Measurements from ENCODE around the gene RAMP3.

RAMP3 gene

DNA sequence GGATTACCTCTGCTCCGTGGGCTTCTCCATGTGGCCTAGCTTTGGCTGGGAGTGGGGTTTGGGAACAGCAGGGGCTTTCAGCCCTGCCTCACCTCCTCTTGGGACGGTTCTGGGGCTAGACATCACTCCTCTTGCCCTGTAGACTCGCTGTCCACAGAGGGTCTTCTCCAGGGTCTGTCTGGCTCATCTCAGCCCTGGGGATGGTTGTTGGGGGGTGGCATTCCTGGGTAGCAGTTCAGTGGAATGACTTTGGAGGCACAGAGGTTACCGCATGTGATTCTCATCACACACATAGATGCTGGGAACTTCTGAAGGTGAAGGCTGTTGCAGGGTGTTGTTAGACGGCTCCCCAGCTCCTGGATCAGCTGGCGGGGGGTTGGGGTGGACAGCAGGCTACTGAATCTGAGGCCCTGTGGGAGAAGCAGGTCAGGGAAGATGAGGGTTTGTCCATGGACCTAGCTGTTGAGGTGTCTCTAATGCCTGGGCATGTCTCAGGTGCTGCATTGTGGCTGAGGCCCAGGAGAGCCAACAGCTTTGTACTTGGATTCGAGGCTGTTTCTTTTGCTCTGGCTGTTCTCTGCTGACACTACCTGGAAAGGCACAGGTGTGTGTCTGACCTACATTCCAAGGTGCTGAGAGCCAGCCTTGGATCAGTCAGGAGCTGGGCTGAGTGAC lies 23.8 kb downstream of the RAMP3 start:
- no peak for DNase-seq

DNA sequence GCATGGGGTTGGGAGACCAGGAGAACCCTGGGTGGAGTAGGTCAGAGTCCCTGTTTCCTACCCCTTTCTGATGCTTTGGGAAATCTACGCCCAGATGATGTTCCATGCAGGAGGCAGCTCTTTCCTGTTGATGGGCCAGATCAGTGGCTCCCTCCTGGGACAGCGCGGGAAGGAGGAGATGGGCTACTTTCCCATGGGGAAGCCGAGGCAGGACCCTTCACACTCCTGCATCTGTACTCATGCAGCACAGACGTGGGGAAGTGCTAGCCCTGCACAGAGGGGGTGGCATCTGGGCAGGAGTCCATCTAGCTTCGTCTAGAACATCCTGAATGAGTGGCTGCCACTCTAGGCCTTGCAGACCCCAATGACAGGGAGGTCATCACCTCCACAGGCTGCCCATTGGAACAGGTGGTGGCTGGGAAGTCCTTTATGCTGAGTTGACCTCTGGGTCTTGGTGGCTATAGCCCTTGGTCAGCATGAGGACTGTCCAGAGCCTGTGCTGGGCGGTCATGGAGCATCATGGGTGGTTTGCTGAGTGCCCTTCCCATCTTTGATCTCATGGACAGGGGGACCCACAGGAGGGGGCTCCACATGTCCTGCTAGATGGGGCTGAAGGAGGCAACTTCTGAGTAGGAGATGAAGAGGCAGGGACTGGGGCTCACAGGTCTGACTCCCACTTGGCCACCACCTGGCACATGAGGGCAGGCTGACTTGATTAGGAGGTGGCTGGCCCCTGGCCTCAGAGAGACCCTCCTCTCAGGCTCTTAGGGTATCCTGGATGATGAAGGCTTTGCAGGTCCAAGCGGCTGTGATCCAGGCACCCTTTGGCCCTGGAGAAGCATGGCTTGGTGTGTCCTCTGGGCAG lies 24.6 kb downstream of the RAMP3 start:
- no peak for DNase-seq

DNA sequence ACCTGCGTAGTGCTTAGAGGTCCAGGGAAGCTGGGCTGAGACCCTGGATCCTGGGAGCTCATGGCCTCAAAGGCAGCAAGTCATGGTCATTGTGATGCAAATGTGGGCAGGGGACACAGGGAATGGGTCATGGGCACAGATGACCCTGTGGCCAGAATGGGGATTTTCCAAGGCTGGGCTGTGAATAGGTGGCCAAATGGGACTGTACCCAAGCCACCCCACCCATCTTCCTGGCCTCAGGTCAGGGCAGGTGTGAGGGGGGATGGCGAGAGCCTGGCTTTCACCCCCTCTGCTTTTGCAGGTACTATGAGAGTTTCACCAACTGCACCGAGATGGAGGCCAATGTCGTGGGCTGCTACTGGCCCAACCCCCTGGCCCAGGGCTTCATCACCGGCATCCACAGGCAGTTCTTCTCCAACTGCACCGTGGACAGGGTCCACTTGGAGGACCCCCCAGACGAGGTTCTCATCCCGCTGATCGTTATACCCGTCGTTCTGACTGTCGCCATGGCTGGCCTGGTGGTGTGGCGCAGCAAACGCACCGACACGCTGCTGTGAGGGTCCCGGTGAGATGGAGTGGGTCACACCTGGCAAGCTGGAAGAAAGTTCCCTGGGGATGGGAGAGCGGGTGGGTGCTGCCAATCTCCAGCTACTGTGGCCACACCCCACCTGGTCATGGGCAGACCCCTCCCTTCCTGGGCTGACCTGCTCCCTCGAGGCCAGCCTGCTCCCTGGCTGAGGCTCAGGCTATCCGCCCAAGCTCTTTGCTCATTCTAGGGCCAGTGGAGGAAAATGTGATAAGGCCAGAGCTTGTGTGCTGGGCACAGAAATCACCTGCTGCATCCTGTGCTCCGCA lies 25.5 kb downstream of the RAMP3 start:
- DNase-seq: no peak

DNA sequence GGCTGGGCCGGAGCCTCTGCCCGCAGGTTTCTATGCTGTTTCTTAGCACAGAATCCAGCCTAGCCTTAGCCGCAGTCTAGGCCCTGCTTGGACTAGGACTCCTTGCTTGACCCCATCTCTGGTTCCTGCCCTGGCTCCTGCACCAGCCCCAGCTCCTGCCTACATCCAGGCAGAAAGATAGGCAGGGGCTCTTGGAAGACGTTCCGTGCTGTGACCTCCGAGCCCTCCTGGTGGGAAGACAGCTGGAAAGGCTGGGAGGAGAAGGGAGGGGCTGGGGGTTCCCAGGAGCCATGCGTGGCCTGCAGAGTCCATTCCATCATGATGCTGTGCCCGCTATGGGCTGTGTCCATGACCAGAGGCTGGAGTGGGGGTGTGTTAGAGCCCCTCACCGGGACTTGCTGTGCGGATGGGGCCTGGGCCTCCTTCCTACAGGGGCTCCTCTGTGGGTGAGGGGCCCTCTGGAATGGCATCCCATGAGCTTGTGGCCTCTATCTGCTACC lies 26.2 kb downstream of the RAMP3 start:
- DNase-seq: no peak

DNA sequence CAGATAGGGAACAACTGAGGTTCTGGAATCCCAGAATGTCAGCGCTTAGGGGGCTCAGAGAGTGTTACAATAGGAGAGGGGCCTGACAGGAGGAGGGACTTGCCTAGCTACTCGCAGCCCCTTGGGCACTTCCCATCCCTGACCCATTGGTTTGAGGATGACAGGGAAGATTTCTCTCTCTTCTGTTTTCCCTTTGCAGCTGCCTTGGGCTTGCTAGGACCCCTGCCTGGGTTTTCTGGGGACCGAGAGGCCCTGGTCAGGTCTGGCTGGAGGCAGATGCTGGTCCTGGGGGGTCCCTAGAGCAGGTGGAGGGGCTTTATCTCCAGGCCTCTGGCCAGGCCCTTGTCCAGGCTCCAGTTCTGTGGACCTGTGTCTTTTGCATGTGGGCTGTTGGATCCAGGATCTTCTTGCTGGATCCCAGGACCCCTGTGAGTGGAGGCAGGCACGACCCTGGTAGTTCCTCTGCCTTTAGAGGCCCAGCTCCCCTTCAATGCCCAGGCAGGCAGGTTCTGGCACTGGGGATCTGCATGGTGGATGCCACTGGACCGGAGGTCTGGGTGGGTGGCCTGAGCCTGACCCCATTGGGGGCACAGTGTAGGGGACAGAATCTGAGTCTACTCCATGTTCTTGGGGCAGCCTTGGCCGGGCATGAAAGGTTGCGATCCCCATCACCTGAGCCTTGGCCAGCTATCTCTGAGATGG lies 26.9 kb downstream of the RAMP3 start:
- DNase-seq: no peak

DNA sequence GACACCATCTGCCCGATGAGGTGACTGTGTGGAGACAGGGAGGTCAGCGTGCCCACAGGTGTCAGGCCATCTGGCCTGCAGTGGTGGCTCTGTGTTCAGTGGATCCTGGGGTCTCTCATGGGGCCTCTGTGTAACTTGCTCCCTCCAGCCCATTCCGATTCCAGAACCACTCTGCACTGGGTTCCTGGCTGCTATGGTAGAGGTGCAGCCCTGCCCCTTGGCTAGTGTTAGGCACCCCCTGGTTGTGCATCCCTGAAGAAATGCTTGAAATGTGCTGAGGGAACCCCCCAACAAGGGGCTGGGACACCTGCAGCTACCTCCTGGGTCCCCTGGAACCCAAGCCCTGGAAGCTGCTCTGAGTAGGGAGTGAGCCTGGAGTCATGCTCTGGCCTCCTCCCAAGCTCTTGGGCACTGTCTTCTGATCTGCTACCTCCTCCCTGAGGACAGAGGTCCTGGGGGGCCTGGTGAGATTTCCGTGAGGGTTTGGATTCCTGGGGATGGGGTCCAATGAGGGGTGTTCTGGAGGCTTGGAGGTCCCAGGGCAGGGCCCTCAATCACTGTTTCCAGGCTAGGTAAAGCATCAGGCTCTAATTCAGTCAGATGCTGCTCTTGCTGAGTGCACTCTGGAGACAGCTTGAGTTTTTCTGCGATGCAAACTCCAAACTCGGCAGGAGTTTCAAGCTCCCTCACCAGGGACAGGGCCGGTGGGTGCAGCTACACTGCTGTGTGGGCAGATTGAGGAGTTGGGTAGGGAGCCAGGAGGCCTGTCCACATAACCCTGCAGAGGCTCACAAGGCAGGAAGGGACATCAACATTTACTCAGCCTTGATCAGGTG lies 27.7 kb downstream of the RAMP3 start:
- no peak for DNase-seq

DNA sequence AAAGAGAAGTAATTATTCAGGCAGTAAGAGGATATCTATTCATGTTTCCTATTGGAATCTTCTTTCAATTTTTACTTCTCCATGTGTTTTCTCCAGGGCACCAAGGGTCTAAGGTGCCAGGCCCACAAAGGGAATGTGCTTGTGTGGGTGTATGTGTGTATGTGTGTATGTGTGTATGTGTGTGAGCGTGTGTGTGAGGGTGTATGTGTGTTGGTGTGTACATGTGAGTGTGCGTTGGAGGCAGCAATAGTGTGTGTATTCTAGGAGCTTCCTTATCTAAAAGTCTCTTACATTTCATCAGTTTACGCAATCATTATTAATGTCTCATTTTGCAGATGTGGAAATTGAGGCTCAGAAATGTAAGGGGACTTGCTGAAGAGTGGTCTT lies 28.3 kb downstream of the RAMP3 start:
- no peak for DNase-seq

DNA sequence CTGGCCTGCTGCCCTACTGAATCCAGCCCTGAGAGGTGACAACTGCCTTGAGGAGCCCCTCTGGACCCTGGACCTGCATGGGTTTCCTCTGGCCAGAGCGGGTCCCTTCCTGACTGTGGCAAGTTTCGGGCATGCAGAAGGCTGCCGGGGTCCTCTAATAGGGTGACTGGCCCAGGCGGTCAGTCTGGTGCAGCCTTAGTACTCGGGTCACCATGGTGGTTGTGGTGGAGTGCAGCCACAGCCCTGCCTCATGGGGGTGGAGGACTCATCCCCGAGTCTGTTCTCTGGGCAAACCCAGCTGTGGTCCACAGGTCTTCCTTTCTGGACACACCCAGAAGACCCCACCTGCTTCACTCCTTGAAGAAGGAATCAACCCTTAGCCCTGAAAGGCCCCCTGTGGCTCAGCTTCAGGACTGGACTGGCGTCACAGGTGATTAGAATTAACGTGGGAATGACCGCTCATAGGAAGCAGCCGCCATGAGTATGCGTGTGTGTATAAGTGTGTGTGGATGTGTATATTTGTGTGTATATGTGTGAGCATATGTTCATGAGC lies 28.7 kb downstream of the RAMP3 start:
- no peak for DNase-seq

DNA sequence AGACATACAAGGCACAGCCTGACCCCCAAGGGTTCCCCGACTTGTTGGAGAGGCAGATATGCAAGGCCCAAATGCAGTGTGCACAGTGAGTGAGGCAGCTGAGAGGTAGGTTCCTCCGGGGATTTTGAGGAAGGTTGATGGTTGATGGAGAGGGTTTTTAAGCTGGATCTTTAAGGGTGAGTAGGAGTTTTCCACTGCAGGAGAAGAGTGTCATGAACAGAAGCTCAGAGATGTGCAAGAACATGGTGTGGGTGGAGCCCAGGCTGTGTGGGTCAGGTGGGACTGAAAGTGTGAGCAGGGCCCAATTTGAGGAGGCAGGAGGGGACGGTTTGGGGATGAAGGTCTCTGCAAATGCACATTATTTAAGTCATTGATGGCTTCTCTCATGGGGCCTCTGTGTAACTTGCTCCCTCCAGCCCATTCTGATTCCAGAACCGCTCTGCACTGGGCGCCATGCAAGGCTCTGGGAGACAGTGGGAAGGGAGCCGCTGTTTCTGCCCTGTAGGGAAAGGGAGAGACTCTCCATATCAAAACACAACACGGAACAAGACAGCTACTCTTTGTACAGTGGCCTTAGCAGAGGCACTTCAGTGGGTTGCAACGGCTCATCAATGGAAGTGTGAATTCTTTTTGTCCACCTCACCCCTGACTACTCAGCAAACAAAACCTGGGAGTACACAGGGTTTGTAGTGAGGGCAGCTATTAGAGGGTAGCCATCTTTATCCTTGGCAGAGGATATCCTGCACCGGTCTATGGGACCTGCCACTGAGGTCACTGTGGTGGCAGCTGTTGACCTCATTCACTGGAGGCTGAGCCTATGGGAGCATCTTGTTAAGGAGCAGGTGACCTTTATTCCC lies 29.7 kb downstream of the RAMP3 start:
- no peak for DNase-seq

DNA sequence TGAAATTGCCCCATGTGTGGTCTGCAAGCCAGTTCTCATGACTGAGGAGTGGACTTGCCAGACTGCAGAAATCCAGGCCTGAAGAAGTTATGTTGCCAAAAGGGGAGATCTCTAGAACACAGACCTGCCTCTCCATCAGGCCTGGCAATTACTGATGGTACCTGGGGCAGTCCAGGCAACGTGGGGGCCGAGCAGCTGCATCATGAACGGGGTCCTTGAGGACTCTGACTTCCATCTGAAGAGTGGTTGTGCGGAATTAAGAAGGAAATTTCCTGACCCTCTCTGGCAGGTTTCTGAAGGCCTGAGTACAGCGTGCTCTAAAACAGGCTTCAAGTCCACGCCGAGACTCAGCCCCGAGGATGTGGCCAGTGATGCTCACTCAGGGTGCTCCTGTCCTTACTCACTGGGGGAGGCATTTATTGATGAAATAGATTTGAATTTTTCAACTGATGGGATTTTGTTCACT lies 30.4 kb downstream of the RAMP3 start:
- no peak for DNase-seq

DNA sequence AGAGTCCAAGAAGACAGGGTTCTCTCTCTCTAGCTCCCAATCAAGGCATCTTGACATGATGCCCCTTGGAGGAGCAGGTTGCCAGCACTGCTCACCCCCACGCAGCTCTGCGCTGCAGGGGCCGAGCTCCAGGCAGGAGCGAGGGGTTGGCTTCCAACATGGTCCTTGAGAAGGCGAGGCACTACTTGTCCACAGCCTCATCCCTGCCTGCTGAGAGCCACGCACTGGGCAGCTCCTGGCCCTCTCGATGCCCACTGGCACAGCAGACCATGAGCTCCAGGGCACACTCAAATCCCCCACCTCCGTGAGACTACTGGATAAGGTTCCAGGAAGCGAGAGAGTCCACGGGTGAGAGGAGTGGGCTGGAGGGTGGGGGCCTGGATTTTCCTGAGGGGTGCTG lies 31.1 kb downstream of the RAMP3 start:
- DNase-seq: no peak

DNA sequence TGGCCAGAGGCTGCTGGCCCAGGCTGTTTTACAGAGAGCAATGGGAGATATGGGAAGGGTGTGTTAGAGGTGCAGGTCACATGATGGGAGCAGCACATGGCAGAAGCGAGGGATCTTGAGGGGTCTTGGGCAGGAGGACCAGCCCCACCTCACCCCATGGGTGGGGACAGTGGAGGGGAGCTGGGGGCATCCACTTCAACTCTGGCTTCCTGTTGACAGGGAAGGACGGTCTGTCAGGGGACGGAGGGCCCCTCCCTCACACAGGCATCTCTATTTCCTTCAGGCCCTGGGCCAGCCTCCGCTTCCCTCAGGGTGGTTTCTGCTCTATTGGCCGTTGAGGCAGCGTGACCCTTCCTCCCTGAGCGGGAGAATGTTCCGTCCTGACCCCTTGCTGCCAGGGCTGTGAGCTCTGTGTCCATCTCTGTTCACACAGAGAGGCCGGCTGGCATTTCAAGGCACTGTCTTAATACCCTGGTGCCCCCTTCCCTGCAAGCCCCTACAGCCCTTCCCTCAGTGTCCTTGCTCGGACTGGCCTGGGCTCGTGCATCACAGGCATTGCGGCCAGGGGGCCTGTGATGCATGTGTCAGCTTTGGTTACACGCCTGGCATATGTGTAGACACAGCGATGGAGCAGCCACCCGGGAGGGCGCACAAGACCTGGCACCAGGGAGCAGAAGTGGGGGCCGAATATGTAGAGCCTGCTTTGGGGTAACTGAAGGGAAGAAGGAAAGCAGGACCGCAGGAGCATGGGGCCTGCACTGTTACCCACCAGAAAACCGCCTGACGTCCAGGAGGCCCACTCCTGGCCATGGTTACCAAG lies 31.8 kb downstream of the RAMP3 start:
- DNase-seq: no peak

DNA sequence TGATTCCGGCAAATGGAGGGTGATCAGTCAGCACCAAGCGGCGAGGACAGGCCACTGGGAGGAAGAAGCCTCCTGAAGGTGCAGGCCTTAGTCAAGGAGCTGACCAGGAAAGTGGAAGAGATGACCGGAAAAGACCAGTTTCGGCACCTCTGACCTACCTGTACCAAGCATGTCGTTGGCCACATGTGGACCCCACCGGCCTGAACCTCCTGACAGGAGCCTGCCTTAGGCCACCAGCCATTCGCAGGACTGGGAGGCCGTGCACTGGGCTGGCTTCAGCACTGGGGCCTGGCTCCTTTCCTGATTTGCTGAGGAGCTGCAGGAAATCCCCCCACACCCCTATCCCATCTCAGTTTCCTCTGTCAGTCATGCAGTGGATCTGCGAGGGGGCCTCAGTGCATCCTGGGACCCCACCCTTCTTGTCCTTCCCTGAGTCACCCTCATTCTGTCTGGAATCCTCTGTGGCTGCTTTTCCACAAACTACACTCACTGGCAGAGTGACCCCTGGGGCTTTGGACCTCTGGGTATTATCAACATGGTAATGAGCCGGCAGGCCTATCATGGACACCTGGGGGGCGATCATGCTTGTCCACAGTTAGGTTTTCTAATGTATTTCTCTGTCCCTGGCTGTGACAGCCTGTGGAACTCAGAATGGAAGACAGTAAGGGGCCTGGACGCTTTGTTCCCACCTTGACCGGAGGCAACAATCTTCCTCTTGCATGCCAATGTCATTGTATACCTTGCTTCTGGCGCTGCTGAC lies 33.0 kb downstream of the RAMP3 start:
- DNase-seq: no peak

DNA sequence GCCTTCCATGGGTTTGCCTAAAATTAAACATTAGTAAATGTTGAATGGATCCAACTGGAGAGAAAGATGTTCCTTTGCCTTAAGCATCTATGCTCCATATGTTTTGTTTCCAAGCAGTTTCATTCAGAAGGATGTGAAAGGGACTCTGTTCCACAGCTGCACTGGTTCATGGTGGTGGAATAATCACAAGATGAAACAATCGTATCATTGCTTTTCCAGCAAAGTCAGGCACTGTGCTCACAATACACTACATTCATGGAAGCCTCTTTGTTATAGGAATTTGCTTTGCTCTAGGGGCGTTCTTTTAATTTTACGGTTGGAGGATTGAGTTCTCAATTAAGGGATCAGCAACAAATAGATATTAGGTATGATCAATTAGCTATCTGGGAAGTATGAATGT lies 33.8 kb downstream of the RAMP3 start:
- no peak for DNase-seq

DNA sequence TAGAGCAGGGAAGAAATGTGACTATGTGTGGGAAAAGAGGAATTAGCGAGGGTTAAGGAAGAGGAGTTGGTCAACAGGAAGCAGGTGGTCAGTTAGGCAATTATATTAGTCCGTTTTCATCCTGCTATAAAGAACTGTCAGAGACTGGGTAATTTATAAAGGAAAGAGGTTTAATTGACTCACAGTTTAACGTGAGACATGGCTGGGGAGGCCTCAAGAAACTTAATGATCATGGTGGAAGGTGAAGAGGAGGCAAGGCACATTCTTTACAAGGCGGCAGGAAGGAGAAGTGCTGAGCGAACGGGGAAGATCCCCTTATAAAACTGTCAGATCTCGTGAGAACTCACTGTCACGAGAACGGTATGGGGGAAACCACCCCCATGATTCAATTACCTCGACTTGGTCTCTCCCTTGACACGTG lies 35.0 kb downstream of the RAMP3 start:
- no peak for DNase-seq

DNA sequence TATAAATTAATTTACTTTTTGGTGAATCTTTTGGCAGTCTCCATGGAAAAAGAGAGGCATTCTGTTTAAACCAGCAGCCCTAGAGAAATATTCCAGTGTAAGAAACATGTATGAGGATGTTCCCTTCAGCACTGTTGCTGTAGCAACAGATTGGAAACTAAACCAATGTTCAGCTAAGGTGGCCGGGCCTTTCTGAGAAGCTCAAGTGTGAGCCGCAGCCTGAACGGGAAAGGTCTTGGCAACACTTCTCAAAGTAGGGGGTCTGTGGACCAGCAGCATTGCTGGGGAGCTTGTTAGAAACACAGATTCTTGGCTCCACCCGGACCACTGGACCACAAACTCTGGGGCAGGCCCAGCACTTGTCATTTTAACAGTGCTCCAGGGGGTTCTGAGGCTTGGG lies 36.2 kb downstream of the RAMP3 start:
- no peak for DNase-seq

DNA sequence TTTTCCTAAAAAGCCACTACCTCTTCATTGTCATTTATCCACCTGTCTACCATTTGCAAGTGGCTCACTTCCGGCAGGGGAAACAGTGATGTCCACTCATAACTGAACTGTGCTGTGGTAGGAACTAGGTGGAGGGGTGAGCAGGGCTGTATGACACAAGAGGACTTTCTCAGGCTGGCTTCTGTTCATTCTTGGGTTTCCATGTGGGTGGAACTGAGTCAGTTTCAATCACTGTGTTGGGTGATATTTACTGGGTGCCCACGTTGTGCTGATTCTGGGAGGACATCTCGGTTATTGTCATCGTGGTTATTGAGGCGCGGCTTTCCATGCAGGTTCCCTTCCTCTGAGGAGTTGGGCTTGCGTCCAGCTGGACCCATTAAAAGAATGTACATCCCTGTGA lies 38.8 kb downstream of the RAMP3 start:
- DNase-seq: peak; percentile 61

DNA sequence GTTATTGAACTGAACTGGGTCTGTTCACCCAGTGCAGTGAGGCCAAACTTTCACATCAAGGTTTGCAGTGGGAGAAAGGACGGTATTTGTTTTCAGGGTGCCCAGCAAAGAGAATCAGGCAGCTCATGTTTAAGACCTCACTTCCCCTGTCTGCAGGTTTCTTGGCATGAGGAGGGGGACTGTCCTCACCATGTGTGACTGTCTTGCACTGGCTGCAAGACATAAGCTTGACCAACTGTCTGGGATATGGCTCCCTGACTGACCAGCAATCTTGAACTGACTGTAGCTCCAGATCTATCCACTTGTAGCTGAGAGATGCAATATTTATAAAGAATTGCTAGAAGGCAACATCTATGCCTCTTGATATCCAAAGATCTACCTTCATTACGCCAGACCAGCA lies 39.9 kb downstream of the RAMP3 start:
- DNase-seq: no peak

DNA sequence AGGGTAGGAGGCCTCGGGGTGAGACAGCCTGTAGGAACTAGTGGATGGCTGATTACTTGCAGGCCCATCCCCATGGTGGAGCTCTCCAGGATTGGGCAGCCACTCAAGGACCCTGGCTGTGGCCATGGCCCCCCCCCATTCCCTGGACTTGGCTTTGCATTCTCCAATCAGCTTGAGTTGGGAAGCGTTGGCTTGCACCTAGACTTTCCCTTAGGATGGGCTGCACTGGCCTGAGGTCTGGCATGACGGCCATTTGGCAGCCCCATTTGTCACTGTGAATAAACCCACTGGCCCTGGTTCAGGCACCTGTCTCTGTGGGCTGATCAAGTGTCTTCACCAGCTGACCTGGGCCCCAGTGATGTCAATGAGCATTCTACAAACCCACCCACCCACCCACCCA lies 41.4 kb downstream of the RAMP3 start:
- DNase-seq: no peak

All from activated naive CD4-positive, alpha-beta T cell treated with Interleukin-2 at 50 U/mL for 16 hours (primary cell).